Activated CD4-positive, alpha-beta T cell treated with anti-CD3 and anti-CD28 coated beads, Interleukin-2, Interleukin-4, amounts not matched to agents 100 ng/mL and 50 ng/mL, durations not matched to agents 16 hours and 8 hours (primary cell): ENCODE results near the gene VCL.

ENCODE experiments used
- DNase-seq: peaks from one replicate; pipeline ENCODE4 v3.0.0-alpha.2; 2020; ENCODE audit warnings: low spot score

The VCL gene

GRCh38 chr10:74151879-74152722 lies 154.2 kb downstream of the VCL start:
- no peak for DNase-seq

DNA sequence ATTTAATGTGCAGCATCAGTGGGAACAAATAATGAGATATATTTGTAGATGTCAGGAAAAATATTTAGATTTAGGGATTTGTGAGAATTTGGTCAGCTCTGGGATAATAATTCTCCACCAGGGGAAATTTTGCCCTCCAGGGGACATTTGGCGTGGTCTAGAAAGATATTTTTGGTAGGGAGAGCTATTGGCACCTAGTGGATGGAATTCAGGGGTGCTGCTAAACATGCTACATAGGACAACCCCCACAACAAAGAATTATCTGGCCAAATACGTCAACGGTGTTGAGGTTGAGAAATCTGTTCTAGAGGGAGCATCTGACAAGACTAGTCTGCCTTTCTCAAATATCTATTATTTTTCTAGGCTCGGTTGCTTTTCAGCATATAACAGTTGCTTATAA lies 155.2 kb downstream of the VCL start:
- no peak for DNase-seq

DNA sequence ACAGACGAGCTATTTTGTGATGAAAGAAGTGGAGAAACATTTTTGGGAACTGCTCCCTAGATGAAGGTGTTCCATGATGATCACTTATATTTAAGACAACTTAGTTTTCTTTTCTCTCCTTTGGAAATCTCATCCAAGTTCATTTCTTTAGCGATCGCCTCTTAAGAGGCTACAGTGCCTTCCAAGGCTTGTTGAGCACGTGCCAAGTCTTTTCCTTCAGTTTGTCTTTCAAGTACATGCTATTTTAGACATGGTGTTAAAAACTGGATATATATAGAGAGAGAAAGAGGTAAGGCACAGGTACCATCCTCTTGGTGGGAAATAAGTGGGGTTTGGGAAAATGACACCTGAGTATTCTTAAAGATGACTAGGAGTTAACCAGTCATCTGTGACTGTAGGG lies 155.8 kb downstream of the VCL start:
- DNase-seq = no peak

- DNase-seq = no peak
These were observed 159.0 kb downstream of the VCL start for GRCh38 chr10:74156919-74157289.

GRCh38 chr10:74160013-74160412 lies 162.1 kb downstream of the VCL start:
- DNase-seq = no peak

- no peak for DNase-seq
These were observed 165.6 kb downstream of the VCL start for GRCh38 chr10:74163319-74164068.

DNA sequence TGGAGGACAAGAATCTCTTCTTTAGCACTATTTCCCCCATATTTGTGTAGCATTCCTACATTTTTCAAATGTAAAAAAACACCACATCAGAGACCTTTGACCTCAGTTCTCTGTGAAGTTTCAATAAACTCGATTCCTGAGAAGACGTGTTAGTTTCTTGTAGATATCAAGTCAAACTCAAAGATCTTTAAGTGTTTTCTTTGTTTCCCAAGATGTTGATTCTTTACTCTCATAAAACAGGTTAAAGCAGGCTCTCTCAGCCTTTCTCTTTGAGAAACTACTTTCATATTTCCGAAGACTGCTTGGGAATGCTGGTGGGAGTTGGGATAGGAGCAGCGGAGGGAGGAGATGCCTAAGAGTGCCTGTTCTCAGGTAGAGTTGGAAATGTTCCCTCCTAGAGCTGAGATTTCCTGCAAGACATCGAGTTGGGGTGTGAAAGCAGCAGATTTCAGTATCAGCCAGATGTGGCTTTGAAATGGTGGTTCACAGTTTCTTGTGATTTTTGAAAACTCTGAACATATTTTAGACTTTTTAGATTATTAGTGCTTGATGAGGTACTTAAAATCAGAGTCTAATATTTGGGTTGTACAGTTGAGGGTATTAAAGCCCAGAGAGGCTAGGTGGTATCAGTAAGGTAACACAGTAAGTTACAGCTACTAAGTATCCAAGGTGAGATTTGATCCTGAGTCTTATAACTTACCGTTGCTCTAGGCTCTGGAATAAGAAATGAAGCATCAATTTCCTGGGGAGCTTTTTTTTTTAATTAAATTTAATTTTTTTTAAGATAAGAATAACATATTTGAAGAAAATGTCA lies 167.0 kb downstream of the VCL start:
- DNase-seq = no peak

DNA sequence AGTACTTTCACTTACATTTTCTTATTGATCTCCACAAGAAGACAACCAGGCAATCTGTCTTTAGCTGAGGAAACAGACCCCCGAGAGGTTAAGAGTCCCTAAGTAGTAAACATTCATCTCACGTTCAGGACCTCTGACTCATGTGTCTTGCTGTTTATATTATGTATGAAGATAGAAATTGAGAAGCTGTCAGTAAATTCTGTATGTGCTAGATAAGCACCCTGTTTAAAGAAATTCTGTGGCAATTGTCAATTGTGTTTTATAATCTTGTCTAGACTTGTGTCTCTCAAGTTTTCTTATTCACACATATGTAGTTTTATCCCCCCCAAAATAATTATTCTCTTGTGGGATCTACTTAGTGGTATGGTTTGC lies 167.6 kb downstream of the VCL start:
- no peak for DNase-seq

DNA sequence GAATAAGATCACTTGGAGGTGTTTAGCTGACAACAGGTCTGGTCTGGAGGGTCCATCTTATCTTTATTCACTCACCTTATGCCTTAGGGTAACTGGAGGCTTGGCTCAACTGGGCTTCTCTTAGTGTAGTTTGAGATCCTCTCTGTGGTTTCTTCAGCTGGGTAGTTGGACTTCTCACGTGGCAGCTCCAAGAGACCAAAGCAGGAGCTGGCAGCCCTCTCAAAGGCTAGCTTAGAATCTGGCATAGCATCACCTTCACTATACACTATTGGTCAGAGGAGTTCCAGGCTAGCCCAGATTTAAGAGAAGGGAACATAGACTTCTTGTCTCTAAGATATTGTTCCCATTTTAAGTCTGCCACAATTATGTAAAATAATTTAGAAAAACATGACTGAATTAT lies 169.5 kb downstream of the VCL start:
- no peak for DNase-seq
